ENCODE results near the gene OTOS. TPM values are rescaled to one million over a fixed set of nuclear protein-coding genes. Genes with fewer than 3 reads are reported as not detected.

The OTOS gene
- not detected for total RNA-seq
- not detected for polyA plus RNA-seq
- long read RNA-seq, donor 1 = 0 reads
- long read RNA-seq, donor 2 = 0 reads
- long read RNA-seq, donor 3 = 0 reads
- long read RNA-seq, donor 4 = 0 reads

GRCh38 chr2:240140511-240140910 is at the start of gene OTOS:
TSS of gene OTOS (minus strand) at chr2:240140658. CDS start at chr2:240140326, 332 bp downstream.
- Histone ChIP-seq H3K4me1 (ENCODE audit: control insufficient read depth, insufficient read depth, low read length) (no peaks in the 10 kb centered on the region), H3K9me3 (ENCODE audit: control insufficient read depth, low read length) (no peaks in the 10 kb centered on the region), H3K4me3 (ENCODE audit: low read length) (no peak within 1 kb of the TSS), H3K27me3 (ENCODE audit: control insufficient read depth, insufficient read depth) (no peaks in the 10 kb centered on the region), H3K27ac (ENCODE audit: low read length) (no peak within 1 kb of the TSS)
- DNase-seq (no peak), ATAC-seq (no peak)
- intact Hi-C loops (cut with DNase I) = loop anchor here (5.0 to 10.0 kb wide), 3 partner anchors 78 to 1106 kb away; no protein-coding TSS in a partner anchor
- 58% methylated on average over 5 of the region's 5 CpGs for WGBS

GRCh38 chr2:240189686-240190085 is 49.2 kb upstream of the OTOS start:
- Histone ChIP-seq H3K27ac (ENCODE audit: low read length) (no peak overlapping the region), H3K27me3 (ENCODE audit: control insufficient read depth, insufficient read depth) (no peaks in the 10 kb centered on the region), H3K4me1 (ENCODE audit: control insufficient read depth, insufficient read depth, low read length) (no peaks in the 10 kb centered on the region), H3K9me3 (ENCODE audit: control insufficient read depth, low read length) (no peaks in the 10 kb centered on the region), H3K4me3 (ENCODE audit: low read length) (no peak overlapping the region)
- 67% methylated on average over 4 of the region's 4 CpGs for WGBS
- intact Hi-C loops (cut with DNase I) = no loop called here
- DNase-seq (no peak), ATAC-seq (no peak)

GRCh38 chr2:240187989-240188590 is 47.6 kb upstream of the OTOS start:
- ATAC-seq (no peak), DNase-seq (no peak)
- Histone ChIP-seq H3K9me3 (ENCODE audit: control insufficient read depth, low read length) (no peaks in the 10 kb centered on the region), H3K4me3 (ENCODE audit: low read length) (no peak overlapping the region), H3K4me1 (ENCODE audit: control insufficient read depth, insufficient read depth, low read length) (no peaks in the 10 kb centered on the region), H3K27ac (ENCODE audit: low read length) (no peak overlapping the region), H3K27me3 (ENCODE audit: control insufficient read depth, insufficient read depth) (no peaks in the 10 kb centered on the region)
- intact Hi-C loops (cut with DNase I) = no loop called here
- 82% methylated on average over 10 of the region's 10 CpGs for WGBS

GRCh38 chr2:240186191-240186725 is 45.8 kb upstream of the OTOS start:
- intact Hi-C loops (cut with DNase I) = no loop called here
- no peaks in the 10 kb centered on the region for H3K27me3 ChIP-seq (ENCODE audit: control insufficient read depth, insufficient read depth)
- DNase-seq (no peak), ATAC-seq (no peak)
- 78% methylated on average over 7 of the region's 7 CpGs for WGBS
- H3K9me3 ChIP-seq (ENCODE audit: control insufficient read depth, low read length) = no peaks in the 10 kb centered on the region
- H3K27ac ChIP-seq (ENCODE audit: low read length) = no peak overlapping the region
- no peaks in the 10 kb centered on the region for H3K4me1 ChIP-seq (ENCODE audit: control insufficient read depth, insufficient read depth, low read length)
- no peak overlapping the region for H3K4me3 ChIP-seq (ENCODE audit: low read length)

GRCh38 chr2:240184656-240185055 is 44.2 kb upstream of the OTOS start:
- H3K9me3 ChIP-seq (ENCODE audit: control insufficient read depth, low read length) = no peaks in the 10 kb centered on the region
- no peaks in the 10 kb centered on the region for H3K4me1 ChIP-seq (ENCODE audit: control insufficient read depth, insufficient read depth, low read length)
- intact Hi-C loops (cut with DNase I) = no loop called here
- ATAC-seq (no peak), DNase-seq (no peak)
- H3K27me3 ChIP-seq (ENCODE audit: control insufficient read depth, insufficient read depth) = no peaks in the 10 kb centered on the region
- no peak overlapping the region for H3K4me3 ChIP-seq (ENCODE audit: low read length)
- 58% methylated on average over 3 of the region's 3 CpGs for WGBS
- no peak overlapping the region for H3K27ac ChIP-seq (ENCODE audit: low read length)

- whole genome bisulfite sequencing = 86% methylated on average over 13 of the region's 13 CpGs
- ATAC-seq = no peak
- Histone ChIP-seq H3K9me3 (ENCODE audit: control insufficient read depth, low read length) (no peaks in the 10 kb centered on the region), H3K27ac (ENCODE audit: low read length) (no peak overlapping the region), H3K4me3 (ENCODE audit: low read length) (no peak overlapping the region), H3K4me1 (ENCODE audit: control insufficient read depth, insufficient read depth, low read length) (no peaks in the 10 kb centered on the region), H3K27me3 (ENCODE audit: control insufficient read depth, insufficient read depth) (no peaks in the 10 kb centered on the region)
- intact Hi-C loops (cut with DNase I) = no loop called here
- DNase-seq = no peak
Observed at GRCh38 chr2:240183875-240184590, 43.6 kb upstream of the OTOS start.

- WGBS = 74% methylated on average over 22 of the region's 22 CpGs
- no peaks in the 10 kb centered on the region for H3K27me3 ChIP-seq (ENCODE audit: control insufficient read depth, insufficient read depth)
- H3K27ac ChIP-seq (ENCODE audit: low read length) = no peak overlapping the region
- H3K4me1 ChIP-seq (ENCODE audit: control insufficient read depth, insufficient read depth, low read length) = no peaks in the 10 kb centered on the region
- H3K9me3 ChIP-seq (ENCODE audit: control insufficient read depth, low read length) = no peaks in the 10 kb centered on the region
- no peak for ATAC-seq
- H3K4me3 ChIP-seq (ENCODE audit: low read length) = no peak overlapping the region
- no peak for DNase-seq
- intact Hi-C loops (cut with DNase I) = no loop called here
Observed at GRCh38 chr2:240183006-240183874, 42.8 kb upstream of the OTOS start.

- no peak overlapping the region for H3K27ac ChIP-seq (ENCODE audit: low read length)
- H3K9me3 ChIP-seq (ENCODE audit: control insufficient read depth, low read length) = no peaks in the 10 kb centered on the region
- no peaks in the 10 kb centered on the region for H3K27me3 ChIP-seq (ENCODE audit: control insufficient read depth, insufficient read depth)
- intact Hi-C loops (cut with DNase I) = no loop called here
- no peak overlapping the region for H3K4me3 ChIP-seq (ENCODE audit: low read length)
- WGBS = 89% methylated on average over 4 of the region's 4 CpGs
- no peaks in the 10 kb centered on the region for H3K4me1 ChIP-seq (ENCODE audit: control insufficient read depth, insufficient read depth, low read length)
- no peak for DNase-seq
- no peak for ATAC-seq
Observed at GRCh38 chr2:240182476-240182875, 42.0 kb upstream of the OTOS start.

GRCh38 chr2:240182001-240182400 is 41.5 kb upstream of the OTOS start:
- no peaks in the 10 kb centered on the region for H3K27me3 ChIP-seq (ENCODE audit: control insufficient read depth, insufficient read depth)
- WGBS = 80% methylated on average over 5 of the region's 5 CpGs
- intact Hi-C loops (cut with DNase I) = no loop called here
- ATAC-seq (no peak), DNase-seq (no peak)
- no peak overlapping the region for H3K27ac ChIP-seq (ENCODE audit: low read length)
- no peaks in the 10 kb centered on the region for H3K9me3 ChIP-seq (ENCODE audit: control insufficient read depth, low read length)
- no peaks in the 10 kb centered on the region for H3K4me1 ChIP-seq (ENCODE audit: control insufficient read depth, insufficient read depth, low read length)
- no peak overlapping the region for H3K4me3 ChIP-seq (ENCODE audit: low read length)

- intact Hi-C loops (cut with DNase I) = no loop called here
- Histone ChIP-seq H3K4me3 (ENCODE audit: low read length) (no peak overlapping the region), H3K9me3 (ENCODE audit: control insufficient read depth, low read length) (no peaks in the 10 kb centered on the region), H3K27ac (ENCODE audit: low read length) (no peak overlapping the region), H3K27me3 (ENCODE audit: control insufficient read depth, insufficient read depth) (no peaks in the 10 kb centered on the region), H3K4me1 (ENCODE audit: control insufficient read depth, insufficient read depth, low read length) (no peaks in the 10 kb centered on the region)
- 74% methylated on average over 8 of the region's 8 CpGs for WGBS
- ATAC-seq = no peak
- no peak for DNase-seq
Observed at GRCh38 chr2:240179941-240180666, 39.6 kb upstream of the OTOS start.

Data from right cardiac atrium (tissue), 5 donors.